ENCODE measurements around the gene BUD31.

DNA sequence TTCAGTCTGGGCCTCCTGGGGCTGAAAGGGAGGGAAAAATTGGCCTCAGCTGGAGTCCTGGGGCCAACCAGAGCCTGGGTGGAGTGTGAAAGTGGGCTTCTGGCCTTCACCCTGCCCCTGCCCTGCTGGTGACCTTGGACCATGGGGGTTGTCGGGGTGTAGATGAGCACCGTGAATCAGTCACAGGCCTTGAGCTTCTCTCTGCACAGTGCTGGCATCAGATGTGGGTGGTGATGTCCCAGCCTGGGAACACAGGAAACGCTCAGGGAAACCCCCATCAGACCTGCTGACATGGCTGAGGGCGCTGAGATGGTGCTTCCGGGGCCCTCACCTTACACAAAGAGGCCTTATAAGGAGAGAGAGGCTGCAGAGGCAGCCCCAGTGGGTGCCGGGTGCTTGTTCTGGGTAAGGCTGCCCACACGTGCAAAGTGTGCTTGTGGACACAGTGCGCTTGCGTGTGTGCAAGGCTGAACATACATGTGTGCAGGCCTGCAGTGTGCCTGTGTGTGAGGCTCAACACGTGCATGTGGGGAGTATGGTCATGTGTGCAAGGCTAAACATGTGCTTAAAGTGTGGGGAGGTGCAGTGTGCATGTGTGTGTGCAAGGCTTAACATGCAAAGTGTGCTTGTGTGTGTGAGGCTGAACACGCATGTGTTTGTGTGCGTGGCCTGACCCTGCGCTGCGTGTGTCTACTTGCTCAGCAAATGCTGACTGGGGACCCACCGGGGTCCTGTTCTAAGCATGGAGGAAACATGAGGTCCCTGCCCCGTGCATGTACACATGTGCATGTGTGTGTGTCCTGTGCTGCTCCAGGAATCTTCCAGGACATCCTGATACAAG, 27.7 kb upstream of the BUD31 start:
- TF ChIP-seq, protein P1, sequence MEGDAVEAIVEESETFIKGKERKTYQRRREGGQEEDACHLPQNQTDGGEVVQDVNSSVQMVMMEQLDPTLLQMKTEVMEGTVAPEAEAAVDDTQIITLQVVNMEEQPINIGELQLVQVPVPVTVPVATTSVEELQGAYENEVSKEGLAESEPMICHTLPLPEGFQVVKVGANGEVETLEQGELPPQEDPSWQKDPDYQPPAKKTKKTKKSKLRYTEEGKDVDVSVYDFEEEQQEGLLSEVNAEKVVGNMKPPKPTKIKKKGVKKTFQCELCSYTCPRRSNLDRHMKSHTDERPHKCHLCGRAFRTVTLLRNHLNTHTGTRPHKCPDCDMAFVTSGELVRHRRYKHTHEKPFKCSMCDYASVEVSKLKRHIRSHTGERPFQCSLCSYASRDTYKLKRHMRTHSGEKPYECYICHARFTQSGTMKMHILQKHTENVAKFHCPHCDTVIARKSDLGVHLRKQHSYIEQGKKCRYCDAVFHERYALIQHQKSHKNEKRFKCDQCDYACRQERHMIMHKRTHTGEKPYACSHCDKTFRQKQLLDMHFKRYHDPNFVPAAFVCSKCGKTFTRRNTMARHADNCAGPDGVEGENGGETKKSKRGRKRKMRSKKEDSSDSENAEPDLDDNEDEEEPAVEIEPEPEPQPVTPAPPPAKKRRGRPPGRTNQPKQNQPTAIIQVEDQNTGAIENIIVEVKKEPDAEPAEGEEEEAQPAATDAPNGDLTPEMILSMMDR (IDR thresholded peaks at IDR 0.05): no peak
- no peak for TF ChIP-seq POLR2A (IDR thresholded peaks at IDR 0.05)
